Liver (tissue), 3 donors: Measurements from ENCODE around the gene VAT1.

Experiments
- FOXA1 ChIP-seq: IDR thresholded peaks from 2 replicates; pipeline ENCODE4 v1.6.1; 2016; ENCODE audit warnings: antibody characterized with exemption
- GABPA ChIP-seq, 2 donors: IDR thresholded peaks in 1 of 2; conservative IDR thresholded peaks in 1 of 2; 2 replicates each; pipeline ENCODE4 v1.6.1; 2016; ENCODE audit warnings: antibody characterized with exemption in 2 of 2, mild to moderate bottlenecking in 1 of 2, moderate library complexity in 1 of 2
- HNF4A ChIP-seq, 2 donors: conservative IDR thresholded peaks; 2 replicates each; pipeline ENCODE4 v1.6.1; 2016; ENCODE audit warnings: antibody characterized with exemption in 2 of 2, mild to moderate bottlenecking in 2 of 2
- SP1 ChIP-seq: IDR thresholded peaks from 2 replicates; pipeline ENCODE4 v1.6.1; 2018; ENCODE audit warnings: antibody characterized with exemption, mild to moderate bottlenecking
- TAF1 ChIP-seq: conservative IDR thresholded peaks from 2 replicates; pipeline ENCODE4 v1.6.1; 2016; ENCODE audit warnings: antibody characterized with exemption, mild to moderate bottlenecking
- TF ChIP-seq, protein P1 (sequence below): fragments of 150-350 bp; IDR thresholded peaks from 2 replicates; pipeline ENCODE4 v1.5.1; 2017; ENCODE audit warnings: improper control_type of control experiment, low read depth, low read length; ENCODE audit not compliant: missing input control
- TF ChIP-seq, protein P2 (sequence below): IDR thresholded peaks from 2 replicates; pipeline ENCODE4 v1.6.1; 2016; ENCODE audit warnings: antibody characterized with exemption
- donor health status: healthy.
- donor health status: healthy.

DNA sequence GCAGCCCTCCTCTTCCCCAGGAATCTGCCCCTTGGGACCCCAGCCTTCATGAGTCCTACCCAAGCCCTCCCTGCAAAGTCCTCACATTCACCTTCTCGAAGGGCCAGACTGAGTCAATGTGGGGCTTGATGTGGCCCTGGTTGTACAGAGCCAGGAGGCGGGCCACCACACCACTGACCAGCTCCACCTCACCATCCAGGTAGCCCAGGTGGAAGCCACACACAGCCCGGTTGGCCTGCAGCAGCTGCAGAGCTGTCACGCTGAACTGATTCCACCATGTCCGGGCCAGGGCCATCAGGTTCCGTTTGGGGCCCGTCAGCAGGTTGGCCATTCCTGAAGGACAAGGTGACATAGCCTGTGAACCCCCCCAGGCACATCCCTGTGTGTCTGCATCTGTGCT is 6.0 kb downstream of the VAT1 start:
- TF ChIP-seq, protein P1, sequence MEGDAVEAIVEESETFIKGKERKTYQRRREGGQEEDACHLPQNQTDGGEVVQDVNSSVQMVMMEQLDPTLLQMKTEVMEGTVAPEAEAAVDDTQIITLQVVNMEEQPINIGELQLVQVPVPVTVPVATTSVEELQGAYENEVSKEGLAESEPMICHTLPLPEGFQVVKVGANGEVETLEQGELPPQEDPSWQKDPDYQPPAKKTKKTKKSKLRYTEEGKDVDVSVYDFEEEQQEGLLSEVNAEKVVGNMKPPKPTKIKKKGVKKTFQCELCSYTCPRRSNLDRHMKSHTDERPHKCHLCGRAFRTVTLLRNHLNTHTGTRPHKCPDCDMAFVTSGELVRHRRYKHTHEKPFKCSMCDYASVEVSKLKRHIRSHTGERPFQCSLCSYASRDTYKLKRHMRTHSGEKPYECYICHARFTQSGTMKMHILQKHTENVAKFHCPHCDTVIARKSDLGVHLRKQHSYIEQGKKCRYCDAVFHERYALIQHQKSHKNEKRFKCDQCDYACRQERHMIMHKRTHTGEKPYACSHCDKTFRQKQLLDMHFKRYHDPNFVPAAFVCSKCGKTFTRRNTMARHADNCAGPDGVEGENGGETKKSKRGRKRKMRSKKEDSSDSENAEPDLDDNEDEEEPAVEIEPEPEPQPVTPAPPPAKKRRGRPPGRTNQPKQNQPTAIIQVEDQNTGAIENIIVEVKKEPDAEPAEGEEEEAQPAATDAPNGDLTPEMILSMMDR, result no peak
- TF ChIP-seq FOXA1, result no peak
- no peak for TF ChIP-seq SP1
- TF ChIP-seq, protein P2, sequence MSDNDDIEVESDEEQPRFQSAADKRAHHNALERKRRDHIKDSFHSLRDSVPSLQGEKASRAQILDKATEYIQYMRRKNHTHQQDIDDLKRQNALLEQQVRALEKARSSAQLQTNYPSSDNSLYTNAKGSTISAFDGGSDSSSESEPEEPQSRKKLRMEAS, result no peak
- no peak for TF ChIP-seq HNF4A (conservative IDR thresholded peaks at IDR 0.05)
- no peak for TF ChIP-seq GABPA (IDR thresholded peaks at IDR 0.05 in 1 of 2, conservative IDR thresholded peaks at IDR 0.05 in 1 of 2)
- no peak for TF ChIP-seq TAF1
